Measurements from ENCODE around the gene ITGB4. TPM values are rescaled to one million over a fixed set of nuclear protein-coding genes. Genes with fewer than 3 reads are reported as not detected.

The ITGB4 gene
- total and polyA plus RNA-seq, 9 of the 15 experiments (the other 6 are each of a cell fraction or from before 2014, with no cell fraction given): 0.05 to 2.8 (median 0.76) TPM; not detected in 3

DNA sequence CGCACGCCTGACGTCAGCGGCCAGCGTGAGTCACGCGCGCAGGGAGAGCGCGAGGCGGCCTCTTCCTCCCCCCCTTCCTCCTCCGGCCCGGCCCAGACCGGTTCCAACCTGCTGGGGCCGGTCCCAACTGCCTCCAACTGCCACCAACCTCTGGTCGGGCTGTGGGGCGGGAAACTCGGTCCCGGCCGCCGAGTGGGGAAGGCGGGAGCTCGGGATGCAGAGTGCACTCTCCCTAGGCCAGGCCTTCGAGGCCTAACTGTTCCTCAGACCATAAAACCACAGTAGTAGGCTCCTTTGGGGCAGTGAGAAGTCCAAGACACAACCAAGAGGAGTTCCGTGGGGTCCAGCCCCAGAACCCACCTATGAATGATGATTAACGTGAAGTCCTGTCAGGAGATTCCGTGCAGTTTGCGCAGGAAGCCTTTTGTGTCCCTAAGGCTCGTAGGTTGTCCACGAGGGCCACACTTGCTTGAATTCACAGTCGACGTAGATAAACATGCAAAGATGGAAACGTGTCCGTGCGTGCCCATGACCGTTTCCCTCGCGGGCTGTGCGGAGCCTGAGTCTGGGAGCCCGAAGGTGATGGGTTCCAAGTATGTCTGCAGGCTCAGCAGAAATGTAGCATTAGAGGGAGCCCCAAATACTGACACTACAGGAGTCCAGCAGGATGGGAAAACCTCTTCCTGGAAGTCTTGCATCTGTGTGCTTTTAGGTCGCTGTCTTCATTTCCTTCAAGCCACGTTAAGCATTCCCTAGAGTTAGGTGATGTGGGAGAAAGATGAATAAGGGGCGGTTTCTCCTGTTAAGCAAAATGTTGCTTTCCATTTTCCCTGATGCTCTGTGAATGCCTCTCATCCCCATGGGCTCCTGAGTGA is 64.0 kb downstream of the ITGB4 start (continued):
- TF ChIP-seq CC2D1A (IDR thresholded peaks at IDR 0.05): no peak
- peak in 1 of 2 experiments; percentile 40; a peak in 1 of 4 replicates for TF ChIP-seq TBL1XR1 (IDR thresholded peaks at IDR 0.05; ENCODE audit: low read length in 2 of 2)
- TF ChIP-seq ZNF561 (CRISPR knock-in tag; conservative IDR thresholded peaks at IDR 0.05): no peak; the same call in 1 of the 2 replicates
- no peak for TF ChIP-seq ZKSCAN3 (CRISPR knock-in tag; IDR thresholded peaks at IDR 0.05)
- no peak for TF ChIP-seq RBM14 (IDR thresholded peaks at IDR 0.05; ENCODE audit: borderline replicate concordance, insufficient read depth, low read depth, low read length)
- TF ChIP-seq PTRF (tag; IDR thresholded peaks at IDR 0.05): peak; percentile 86
- no peak for TF ChIP-seq NBN (IDR thresholded peaks at IDR 0.05; ENCODE audit: low read depth)
- TF ChIP-seq, protein P1, sequence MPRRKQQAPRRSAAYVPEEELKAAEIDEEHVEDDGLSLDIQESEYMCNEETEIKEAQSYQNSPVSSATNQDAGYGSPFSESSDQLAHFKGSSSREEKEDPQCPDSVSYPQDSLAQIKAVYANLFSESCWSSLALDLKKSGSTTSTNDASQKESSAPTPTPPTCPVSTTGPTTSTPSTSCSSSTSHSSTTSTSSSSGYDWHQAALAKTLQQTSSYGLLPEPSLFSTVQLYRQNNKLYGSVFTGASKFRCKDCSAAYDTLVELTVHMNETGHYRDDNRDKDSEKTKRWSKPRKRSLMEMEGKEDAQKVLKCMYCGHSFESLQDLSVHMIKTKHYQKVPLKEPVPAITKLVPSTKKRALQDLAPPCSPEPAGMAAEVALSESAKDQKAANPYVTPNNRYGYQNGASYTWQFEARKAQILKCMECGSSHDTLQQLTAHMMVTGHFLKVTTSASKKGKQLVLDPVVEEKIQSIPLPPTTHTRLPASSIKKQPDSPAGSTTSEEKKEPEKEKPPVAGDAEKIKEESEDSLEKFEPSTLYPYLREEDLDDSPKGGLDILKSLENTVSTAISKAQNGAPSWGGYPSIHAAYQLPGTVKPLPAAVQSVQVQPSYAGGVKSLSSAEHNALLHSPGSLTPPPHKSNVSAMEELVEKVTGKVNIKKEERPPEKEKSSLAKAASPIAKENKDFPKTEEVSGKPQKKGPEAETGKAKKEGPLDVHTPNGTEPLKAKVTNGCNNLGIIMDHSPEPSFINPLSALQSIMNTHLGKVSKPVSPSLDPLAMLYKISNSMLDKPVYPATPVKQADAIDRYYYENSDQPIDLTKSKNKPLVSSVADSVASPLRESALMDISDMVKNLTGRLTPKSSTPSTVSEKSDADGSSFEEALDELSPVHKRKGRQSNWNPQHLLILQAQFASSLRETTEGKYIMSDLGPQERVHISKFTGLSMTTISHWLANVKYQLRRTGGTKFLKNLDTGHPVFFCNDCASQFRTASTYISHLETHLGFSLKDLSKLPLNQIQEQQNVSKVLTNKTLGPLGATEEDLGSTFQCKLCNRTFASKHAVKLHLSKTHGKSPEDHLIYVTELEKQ (CRISPR knock-in tag; IDR thresholded peaks at IDR 0.05): peak; percentile 40; the same call in 1 of the 2 replicates
- no peak for TF ChIP-seq POLR3G (IDR thresholded peaks at IDR 0.05; ENCODE audit: extremely low read depth, insufficient read length, insufficient replicate concordance)
- 0 out of 2 replicates have a peak, but pooled peaks have one; percentile 11 for TF ChIP-seq ETV5 (CRISPR knock-in tag; IDR thresholded peaks at IDR 0.05; ENCODE audit: low read depth)
- TF ChIP-seq BCOR (IDR thresholded peaks at IDR 0.05): peak; percentile 99
- TF ChIP-seq, protein P2, sequence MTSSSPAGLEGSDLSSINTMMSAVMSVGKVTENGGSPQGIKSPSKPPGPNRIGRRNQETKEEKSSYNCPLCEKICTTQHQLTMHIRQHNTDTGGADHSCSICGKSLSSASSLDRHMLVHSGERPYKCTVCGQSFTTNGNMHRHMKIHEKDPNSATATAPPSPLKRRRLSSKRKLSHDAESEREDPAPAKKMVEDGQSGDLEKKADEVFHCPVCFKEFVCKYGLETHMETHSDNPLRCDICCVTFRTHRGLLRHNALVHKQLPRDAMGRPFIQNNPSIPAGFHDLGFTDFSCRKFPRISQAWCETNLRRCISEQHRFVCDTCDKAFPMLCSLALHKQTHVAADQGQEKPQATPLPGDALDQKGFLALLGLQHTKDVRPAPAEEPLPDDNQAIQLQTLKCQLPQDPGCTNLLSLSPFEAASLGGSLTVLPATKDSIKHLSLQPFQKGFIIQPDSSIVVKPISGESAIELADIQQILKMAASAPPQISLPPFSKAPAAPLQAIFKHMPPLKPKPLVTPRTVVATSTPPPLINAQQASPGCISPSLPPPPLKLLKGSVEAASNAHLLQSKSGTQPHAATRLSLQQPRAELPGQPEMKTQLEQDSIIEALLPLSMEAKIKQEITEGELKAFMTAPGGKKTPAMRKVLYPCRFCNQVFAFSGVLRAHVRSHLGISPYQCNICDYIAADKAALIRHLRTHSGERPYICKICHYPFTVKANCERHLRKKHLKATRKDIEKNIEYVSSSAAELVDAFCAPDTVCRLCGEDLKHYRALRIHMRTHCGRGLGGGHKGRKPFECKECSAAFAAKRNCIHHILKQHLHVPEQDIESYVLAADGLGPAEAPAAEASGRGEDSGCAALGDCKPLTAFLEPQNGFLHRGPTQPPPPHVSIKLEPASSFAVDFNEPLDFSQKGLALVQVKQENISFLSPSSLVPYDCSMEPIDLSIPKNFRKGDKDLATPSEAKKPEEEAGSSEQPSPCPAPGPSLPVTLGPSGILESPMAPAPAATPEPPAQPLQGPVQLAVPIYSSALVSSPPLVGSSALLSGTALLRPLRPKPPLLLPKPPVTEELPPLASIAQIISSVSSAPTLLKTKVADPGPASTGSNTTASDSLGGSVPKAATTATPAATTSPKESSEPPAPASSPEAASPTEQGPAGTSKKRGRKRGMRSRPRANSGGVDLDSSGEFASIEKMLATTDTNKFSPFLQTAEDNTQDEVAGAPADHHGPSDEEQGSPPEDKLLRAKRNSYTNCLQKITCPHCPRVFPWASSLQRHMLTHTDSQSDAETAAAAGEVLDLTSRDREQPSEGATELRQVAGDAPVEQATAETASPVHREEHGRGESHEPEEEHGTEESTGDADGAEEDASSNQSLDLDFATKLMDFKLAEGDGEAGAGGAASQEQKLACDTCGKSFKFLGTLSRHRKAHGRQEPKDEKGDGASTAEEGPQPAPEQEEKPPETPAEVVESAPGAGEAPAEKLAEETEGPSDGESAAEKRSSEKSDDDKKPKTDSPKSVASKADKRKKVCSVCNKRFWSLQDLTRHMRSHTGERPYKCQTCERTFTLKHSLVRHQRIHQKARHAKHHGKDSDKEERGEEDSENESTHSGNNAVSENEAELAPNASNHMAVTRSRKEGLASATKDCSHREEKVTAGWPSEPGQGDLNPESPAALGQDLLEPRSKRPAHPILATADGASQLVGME (CRISPR knock-in tag; IDR thresholded peaks at IDR 0.05): peak; percentile 64; the same call in 1 of the 2 replicates
- TF ChIP-seq, protein P3, sequence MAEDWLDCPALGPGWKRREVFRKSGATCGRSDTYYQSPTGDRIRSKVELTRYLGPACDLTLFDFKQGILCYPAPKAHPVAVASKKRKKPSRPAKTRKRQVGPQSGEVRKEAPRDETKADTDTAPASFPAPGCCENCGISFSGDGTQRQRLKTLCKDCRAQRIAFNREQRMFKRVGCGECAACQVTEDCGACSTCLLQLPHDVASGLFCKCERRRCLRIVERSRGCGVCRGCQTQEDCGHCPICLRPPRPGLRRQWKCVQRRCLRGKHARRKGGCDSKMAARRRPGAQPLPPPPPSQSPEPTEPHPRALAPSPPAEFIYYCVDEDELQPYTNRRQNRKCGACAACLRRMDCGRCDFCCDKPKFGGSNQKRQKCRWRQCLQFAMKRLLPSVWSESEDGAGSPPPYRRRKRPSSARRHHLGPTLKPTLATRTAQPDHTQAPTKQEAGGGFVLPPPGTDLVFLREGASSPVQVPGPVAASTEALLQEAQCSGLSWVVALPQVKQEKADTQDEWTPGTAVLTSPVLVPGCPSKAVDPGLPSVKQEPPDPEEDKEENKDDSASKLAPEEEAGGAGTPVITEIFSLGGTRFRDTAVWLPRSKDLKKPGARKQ (CRISPR knock-in tag; IDR thresholded peaks at IDR 0.05): no peak
- TF ChIP-seq ZC3H8 (IDR thresholded peaks at IDR 0.05): no peak

Data from K562 (cell line).